GM23338 (cell line): ENCODE measurements around the gene NAALADL2. TPM values are rescaled to one million over a fixed set of nuclear protein-coding genes. Genes with fewer than 3 reads are reported as not detected.

Experiments
- ATAC-seq: fragments of 200-7000 bp; cut with Tn5 transposase; 3 replicates; pipeline ENCODE4 v1.9.1; 2020
- DNase-seq: peaks from one replicate; pipeline ENCODE4 v3.0.0-alpha.2; 2015; ENCODE audit warnings: low spot score
- H2AFZ ChIP-seq: fragments of 200-600 bp; sonication (generic); 2 replicates; pipeline ENCODE4 v1.8.0; 2016; ENCODE audit warnings: antibody characterized with exemption, mild to moderate bottlenecking, moderate library complexity
- H3F3A ChIP-seq: fragments of 200-600 bp; sonication (generic); replicated peaks from 2 replicates; pipeline ENCODE4 v1.8.0; 2017; ENCODE audit warnings: antibody characterized with exemption, mixed run types, low read depth
- H3K27ac ChIP-seq: fragments of 200-600 bp; sonication (generic); 2 replicates; pipeline ENCODE4 v1.6.1; 2016; ENCODE audit warnings: low read depth
- H3K27me3 ChIP-seq: fragments of 200-600 bp; sonication (generic); 2 replicates; pipeline ENCODE4 v1.8.0; 2016; ENCODE audit warnings: mild to moderate bottlenecking, mixed run types, moderate library complexity; ENCODE audit not compliant: insufficient read depth
- H3K36me3 ChIP-seq: fragments of 200-600 bp; sonication (generic); 2 replicates; pipeline ENCODE4 v1.8.0; 2016; ENCODE audit warnings: mild to moderate bottlenecking; ENCODE audit not compliant: insufficient read depth
- H3K4me1 ChIP-seq: fragments of 200-600 bp; sonication (generic); 2 replicates; pipeline ENCODE4 v1.8.0; 2016; ENCODE audit warnings: mild to moderate bottlenecking, moderate library complexity; ENCODE audit not compliant: insufficient read depth
- H3K4me2 ChIP-seq: fragments of 200-600 bp; sonication (generic); 2 replicates; pipeline ENCODE4 v1.7.1; 2017; ENCODE audit warnings: mixed run types
- H3K4me3 ChIP-seq: fragments of 200-600 bp; sonication (generic); 2 replicates; pipeline ENCODE4 v1.6.1; 2016; ENCODE audit warnings: mixed run types
- H3K79me2 ChIP-seq: fragments of 200-600 bp; sonication (generic); replicated peaks from 2 replicates; pipeline ENCODE4 v1.8.0; 2017; ENCODE audit warnings: mild to moderate bottlenecking; ENCODE audit not compliant: insufficient read depth
- H3K9me2 ChIP-seq: fragments of 200-600 bp; sonication (generic); 2 replicates; pipeline ENCODE4 v1.8.0; 2017; ENCODE audit not compliant: insufficient read depth
- H4K20me1 ChIP-seq: fragments of 200-600 bp; sonication (generic); replicated peaks from 2 replicates; pipeline ENCODE4 v1.8.0; 2017; ENCODE audit warnings: mild to moderate bottlenecking; ENCODE audit not compliant: insufficient read depth
- H3K27ac Mint-ChIP-seq: 2 replicates; pipeline ENCODE4 v1.8.0; 2020; ENCODE audit warnings: inconsistent platforms, mild to moderate bottlenecking, moderate library complexity, mixed read lengths
- H3K27me3 Mint-ChIP-seq: 3 replicates; pipeline ENCODE4 v1.8.0; 2022; ENCODE audit warnings: low read depth, mild to moderate bottlenecking, moderate library complexity, mixed read lengths, inconsistent platforms; ENCODE audit not compliant: insufficient read depth, poor library complexity
- H3K36me3 Mint-ChIP-seq: 3 replicates; pipeline ENCODE4 v1.8.0; 2021; ENCODE audit warnings: low read depth, mild to moderate bottlenecking, inconsistent platforms, moderate library complexity, mixed read lengths
- H3K4me1 Mint-ChIP-seq: 3 replicates; pipeline ENCODE4 v1.8.0; 2020; ENCODE audit warnings: mild to moderate bottlenecking, inconsistent platforms, mixed read lengths
- H3K4me3 Mint-ChIP-seq: 3 replicates; pipeline ENCODE4 v1.8.0; 2021; ENCODE audit warnings: moderate library complexity, mild to moderate bottlenecking, inconsistent platforms, mixed read lengths
- H3K9me3 Mint-ChIP-seq: 3 replicates; pipeline ENCODE4 v1.8.0; 2020; ENCODE audit warnings: moderate library complexity, mild to moderate bottlenecking, inconsistent platforms, mixed read lengths
- CREB1 ChIP-seq: fragments of 250-450 bp; sonication (Bioruptor Pico); IDR thresholded peaks from 2 replicates; pipeline ENCODE4 v1.5.0; 2020; ENCODE audit warnings: low read depth, mild to moderate bottlenecking, moderate library complexity
- ETS1 ChIP-seq: IDR thresholded peaks from 2 replicates; pipeline ENCODE4 v1.6.1; 2016; ENCODE audit warnings: antibody characterized with exemption
- EZH2 ChIP-seq: fragments of 200-600 bp; sonication (generic); IDR thresholded peaks from one replicate; pipeline ENCODE4 v1.8.0; 2017; ENCODE audit warnings: antibody characterized with exemption, mild to moderate bottlenecking, low read depth; ENCODE audit not compliant: unreplicated experiment
- EZH2phosphoT487 ChIP-seq: fragments of 200-600 bp; sonication (generic); IDR thresholded peaks from one replicate; pipeline ENCODE4 v1.8.1; 2018; ENCODE audit warnings: antibody characterized with exemption; ENCODE audit not compliant: unreplicated experiment
- JUNB ChIP-seq: IDR thresholded peaks from one replicate; pipeline ENCODE4 v1.6.1; 2016; ENCODE audit warnings: antibody characterized with exemption; ENCODE audit not compliant: unreplicated experiment
- NANOG ChIP-seq: IDR thresholded peaks from 2 replicates; pipeline ENCODE4 v1.6.1; 2016; ENCODE audit warnings: antibody characterized with exemption, borderline replicate concordance
- POLR2AphosphoS5 ChIP-seq: IDR thresholded peaks from 2 replicates; pipeline ENCODE4 v1.6.1; 2016; ENCODE audit warnings: antibody characterized with exemption, low read depth
- REST ChIP-seq: IDR thresholded peaks from one replicate; pipeline ENCODE4 v1.6.1; 2018; ENCODE audit warnings: antibody characterized with exemption; ENCODE audit not compliant: unreplicated experiment
- STAT1 ChIP-seq: IDR thresholded peaks from one replicate; pipeline ENCODE4 v1.6.1; 2016; ENCODE audit warnings: antibody characterized with exemption; ENCODE audit not compliant: unreplicated experiment
- ZNF114 ChIP-seq: fragments of 250-450 bp; sonication (Bioruptor Pico); IDR thresholded peaks from 2 replicates; pipeline ENCODE4 v1.5.0; 2020; ENCODE audit warnings: mild to moderate bottlenecking, moderate library complexity
- ZNF331 ChIP-seq: fragments of 250-450 bp; sonication (Bioruptor Pico); IDR thresholded peaks from 2 replicates; pipeline ENCODE4 v1.5.0; 2020; ENCODE audit warnings: low read depth, mild to moderate bottlenecking, moderate library complexity
- ZNF462 ChIP-seq: fragments of 250-450 bp; sonication (Bioruptor Pico); IDR thresholded peaks from 2 replicates; pipeline ENCODE4 v1.5.0; 2020; ENCODE audit warnings: mild to moderate bottlenecking, moderate library complexity
- polyA plus RNA-seq: library from polyadenylated mRNA; unstranded; fragments of >200 nt; fragmentation: Nextera tagmentation; extraction: Ambion mirVana; gene quantifications from 2 replicates; pipeline ENCODE4 v1.2.1, GENCODE V29; 2016
- total RNA-seq: library from RNA; depleted of rRNA; stranded (reverse); fragments of >200 nt; shearing (Covaris generic); gene quantifications from 2 replicates; pipeline ENCODE4 v1.2.3, GENCODE V29; 2014
- TF ChIP-seq, protein P1 (sequence below), 2 experiments: fragments of 200-600 bp in 1 of 2; sonication (generic) in 1 of 2; conservative IDR thresholded peaks; 2 replicates each; pipeline versions ENCODE4 v1.5.1 to v1.6.1; 2016 to 2017; ENCODE audit warnings: antibody characterized with exemption in 2 of 2, low read depth in 2 of 2, mild to moderate bottlenecking in 2 of 2, moderate library complexity in 1 of 2

NAALADL2 gene
- total and polyA plus RNA-seq, 2 experiments from 2014 or later: 1.6 to 2.6 TPM

DNA sequence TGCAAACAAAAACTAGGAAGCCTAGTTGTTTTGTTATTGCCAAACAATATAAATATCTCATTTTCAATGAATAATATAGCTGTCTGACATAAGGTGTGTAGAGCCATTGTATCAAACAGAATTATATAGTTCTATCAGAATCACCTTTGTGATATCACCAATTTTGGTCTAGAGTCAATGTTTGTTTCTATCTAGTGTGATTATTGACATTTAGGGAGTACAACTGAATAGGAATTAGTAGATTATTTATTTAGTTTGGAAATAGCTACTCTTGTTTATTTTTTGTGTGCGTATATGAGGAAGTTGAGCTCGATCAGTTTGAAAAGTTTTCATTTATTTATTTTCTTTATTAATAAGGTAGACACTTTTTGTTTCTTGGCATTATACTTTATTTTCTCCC, 389.7 kb downstream of the NAALADL2 start:
- Histone ChIP-seq H3F3A (no peaks in the 10 kb centered on the region), H3K27ac (no peak overlapping the region), H3K4me2 (no peak overlapping the region), H3K79me2 (no peaks in the 10 kb centered on the region), H3K27me3 (no peaks in the 10 kb centered on the region), H3K4me1 (peaks cover 9% of the 10 kb centered on the region), H3K36me3 (no peaks in the 10 kb centered on the region), H2AFZ (no peak overlapping the region), H4K20me1 (no peaks in the 10 kb centered on the region), H3K9me2 (peaks cover 11% of the 10 kb centered on the region; the same call in 1 of the 2 replicates), H3K4me3 (no peak overlapping the region)
- ATAC-seq (no peak), DNase-seq (no peak)
- no peak overlapping the region for H3K4me3 Mint-ChIP-seq
- no peaks in the 10 kb centered on the region for H3K27me3 Mint-ChIP-seq
- H3K4me1 Mint-ChIP-seq: peaks cover 9% of the 10 kb centered on the region
- TF ChIP-seq JUNB (no peak), EZH2 (no peak), ZNF462 (CRISPR knock-in tag) (no peak), CREB1 (CRISPR knock-in tag) (no peak), ETS1 (no peak), STAT1 (no peak), ZNF114 (no peak), EZH2phosphoT487 (no peak), POLR2AphosphoS5 (no peak), NANOG (no peak), ZNF331 (CRISPR knock-in tag) (no peak), REST (no peak)
- TF ChIP-seq, protein P1, sequence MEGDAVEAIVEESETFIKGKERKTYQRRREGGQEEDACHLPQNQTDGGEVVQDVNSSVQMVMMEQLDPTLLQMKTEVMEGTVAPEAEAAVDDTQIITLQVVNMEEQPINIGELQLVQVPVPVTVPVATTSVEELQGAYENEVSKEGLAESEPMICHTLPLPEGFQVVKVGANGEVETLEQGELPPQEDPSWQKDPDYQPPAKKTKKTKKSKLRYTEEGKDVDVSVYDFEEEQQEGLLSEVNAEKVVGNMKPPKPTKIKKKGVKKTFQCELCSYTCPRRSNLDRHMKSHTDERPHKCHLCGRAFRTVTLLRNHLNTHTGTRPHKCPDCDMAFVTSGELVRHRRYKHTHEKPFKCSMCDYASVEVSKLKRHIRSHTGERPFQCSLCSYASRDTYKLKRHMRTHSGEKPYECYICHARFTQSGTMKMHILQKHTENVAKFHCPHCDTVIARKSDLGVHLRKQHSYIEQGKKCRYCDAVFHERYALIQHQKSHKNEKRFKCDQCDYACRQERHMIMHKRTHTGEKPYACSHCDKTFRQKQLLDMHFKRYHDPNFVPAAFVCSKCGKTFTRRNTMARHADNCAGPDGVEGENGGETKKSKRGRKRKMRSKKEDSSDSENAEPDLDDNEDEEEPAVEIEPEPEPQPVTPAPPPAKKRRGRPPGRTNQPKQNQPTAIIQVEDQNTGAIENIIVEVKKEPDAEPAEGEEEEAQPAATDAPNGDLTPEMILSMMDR (conservative IDR thresholded peaks at IDR 0.05; ENCODE audit: low read depth in 2 of 2): no peak
- H3K9me3 Mint-ChIP-seq: no peaks in the 10 kb centered on the region
- H3K27ac Mint-ChIP-seq: no peak overlapping the region
- no peaks in the 10 kb centered on the region for H3K36me3 Mint-ChIP-seq
